Measurements from ENCODE around the gene HTR3C. TPM values are rescaled to one million over a fixed set of nuclear protein-coding genes. Genes with fewer than 3 reads are reported as not detected.

Gene HTR3C
- total RNA-seq, 1 experiment from 2014 or later: not detected

DNA sequence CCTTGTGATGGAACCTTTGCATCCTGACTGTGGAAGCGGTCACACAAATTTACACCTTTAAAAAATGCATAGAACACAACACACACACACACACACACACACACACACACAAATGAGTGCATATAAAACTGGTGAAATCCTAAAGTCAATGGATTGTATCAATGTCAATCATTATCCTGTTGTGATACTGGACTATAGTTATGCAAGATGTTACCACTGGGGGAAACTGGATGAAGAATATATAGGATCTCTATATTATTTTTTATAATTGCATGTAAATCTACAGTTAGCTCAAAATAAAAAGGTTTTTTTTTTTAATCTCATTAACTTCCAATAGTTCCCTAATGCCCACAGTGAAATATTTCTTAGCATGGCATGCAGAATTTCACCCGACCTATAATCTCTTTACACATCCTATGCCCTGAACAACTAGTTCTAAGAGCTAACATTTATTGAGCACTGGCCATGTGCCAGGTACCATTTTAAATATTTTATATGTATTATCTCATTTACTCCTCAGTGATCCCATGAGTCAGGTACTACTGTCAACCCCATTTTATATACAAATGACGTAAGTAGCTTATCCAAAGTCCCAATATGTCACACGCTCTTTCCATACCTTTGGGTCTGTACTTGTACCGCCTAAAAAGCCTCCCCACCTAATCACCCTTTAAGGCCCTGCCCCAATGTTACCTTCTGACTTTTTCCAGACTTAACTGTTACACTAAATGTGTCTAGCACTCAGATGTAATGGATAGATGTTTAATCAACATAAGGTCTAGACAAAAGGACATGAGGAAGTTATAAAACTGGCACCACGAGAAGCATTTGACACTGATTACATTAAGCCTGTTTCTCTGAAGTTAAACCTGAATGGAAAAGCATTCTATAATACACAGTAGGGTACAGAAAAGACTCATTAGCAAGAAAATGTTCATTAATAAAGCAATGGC is 40.6 kb upstream of the HTR3C start:
- Histone ChIP-seq H3F3A (ENCODE audit: low read length, unreplicated experiment) (no peaks in the 10 kb centered on the region), H3K9me3 (ENCODE audit: low read length) (no peaks in the 10 kb centered on the region), H3K9me2 (replicated peaks; ENCODE audit: low read length) (no peaks in the 10 kb centered on the region), H3K36me3 (ENCODE audit: low read depth, low read length) (peaks cover 25% of the 10 kb centered on the region), H4K20me1 (ENCODE audit: low read length) (no peaks in the 10 kb centered on the region), H3K27me3 (ENCODE audit: low read length) (no peaks in the 10 kb centered on the region), H3K79me2 (ENCODE audit: low read length) (peaks cover 33% of the 10 kb centered on the region), H3K4me1 (ENCODE audit: insufficient read depth, low read length) (peaks cover 54% of the 10 kb centered on the region), H2AFZ (ENCODE audit: low read length) (no peak overlapping the region), H3K4me2 (ENCODE audit: low read length) (no peak overlapping the region), H3K4me3 (ENCODE audit: low read length) (no peak overlapping the region), H3K27ac (ENCODE audit: low read length) (peak overlapping the region; percentile 54), H3K9ac (ENCODE audit: low read length) (no peak overlapping the region)
- ChIA-PET CTCF (no interaction called here), POLR2A (ENCODE audit: unreplicated experiment) (no interaction called here)
- no TSS peak for BruUV-seq (replicated peaks)
- intact Hi-C loops (cut with micrococcal nuclease): no loop called here
- TF ChIP-seq EZH2 (IDR thresholded peaks at IDR 0.05; ENCODE audit: low read length, unreplicated experiment): no peak
- TF ChIP-seq EZH2phosphoT487 (IDR thresholded peaks at IDR 0.05; ENCODE audit: borderline replicate concordance, low read length): no peak
- TF ChIP-seq, protein P1, sequence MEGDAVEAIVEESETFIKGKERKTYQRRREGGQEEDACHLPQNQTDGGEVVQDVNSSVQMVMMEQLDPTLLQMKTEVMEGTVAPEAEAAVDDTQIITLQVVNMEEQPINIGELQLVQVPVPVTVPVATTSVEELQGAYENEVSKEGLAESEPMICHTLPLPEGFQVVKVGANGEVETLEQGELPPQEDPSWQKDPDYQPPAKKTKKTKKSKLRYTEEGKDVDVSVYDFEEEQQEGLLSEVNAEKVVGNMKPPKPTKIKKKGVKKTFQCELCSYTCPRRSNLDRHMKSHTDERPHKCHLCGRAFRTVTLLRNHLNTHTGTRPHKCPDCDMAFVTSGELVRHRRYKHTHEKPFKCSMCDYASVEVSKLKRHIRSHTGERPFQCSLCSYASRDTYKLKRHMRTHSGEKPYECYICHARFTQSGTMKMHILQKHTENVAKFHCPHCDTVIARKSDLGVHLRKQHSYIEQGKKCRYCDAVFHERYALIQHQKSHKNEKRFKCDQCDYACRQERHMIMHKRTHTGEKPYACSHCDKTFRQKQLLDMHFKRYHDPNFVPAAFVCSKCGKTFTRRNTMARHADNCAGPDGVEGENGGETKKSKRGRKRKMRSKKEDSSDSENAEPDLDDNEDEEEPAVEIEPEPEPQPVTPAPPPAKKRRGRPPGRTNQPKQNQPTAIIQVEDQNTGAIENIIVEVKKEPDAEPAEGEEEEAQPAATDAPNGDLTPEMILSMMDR (conservative IDR thresholded peaks at IDR 0.05; ENCODE audit: low read depth, low read length): no peak
- DNase-seq (peak; percentile 28), ATAC-seq (no peak)

DNA sequence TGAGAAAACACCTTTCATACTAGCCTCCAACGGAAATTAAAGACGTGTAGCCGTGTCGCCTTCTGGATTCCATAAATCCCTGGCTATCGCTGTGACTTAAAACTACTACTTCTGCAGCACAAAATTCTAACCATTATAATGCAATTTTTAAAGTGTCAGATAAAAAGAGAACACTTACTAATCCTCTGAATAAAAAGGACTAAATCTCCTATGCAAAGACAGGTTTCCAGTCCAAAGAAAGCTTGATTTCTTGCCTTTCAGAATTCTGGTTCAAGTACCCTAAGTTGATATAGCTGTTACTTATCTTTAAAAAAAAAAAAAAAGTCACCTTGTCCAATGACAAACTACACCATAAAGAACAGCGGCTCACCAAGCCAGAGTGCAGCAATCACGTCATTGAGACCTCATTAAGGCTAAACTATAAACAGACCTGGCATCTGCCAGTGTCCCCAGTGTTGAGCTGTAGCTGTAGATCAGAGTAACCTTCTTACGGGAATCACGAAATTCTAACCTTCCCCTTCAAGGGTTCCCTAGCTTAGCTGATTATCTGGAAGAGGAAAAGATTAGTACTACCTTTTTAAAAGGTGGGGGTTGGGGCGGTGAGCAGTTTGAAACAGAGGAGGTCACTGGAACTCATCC is 37.3 kb upstream of the HTR3C start:
- Histone ChIP-seq H4K20me1 (ENCODE audit: low read length) (no peaks in the 10 kb centered on the region), H3K27ac (ENCODE audit: low read length) (no peak overlapping the region), H3K9ac (ENCODE audit: low read length) (no peak overlapping the region), H3K4me1 (ENCODE audit: insufficient read depth, low read length) (peaks cover 38% of the 10 kb centered on the region), H3K79me2 (ENCODE audit: low read length) (peaks cover 32% of the 10 kb centered on the region), H3K9me2 (replicated peaks; ENCODE audit: low read length) (no peaks in the 10 kb centered on the region), H3K4me2 (ENCODE audit: low read length) (peak overlapping the region; percentile 95), H3K4me3 (ENCODE audit: low read length) (peak overlapping the region; percentile 98), H3K27me3 (ENCODE audit: low read length) (no peaks in the 10 kb centered on the region), H3F3A (ENCODE audit: low read length, unreplicated experiment) (no peaks in the 10 kb centered on the region), H3K36me3 (ENCODE audit: low read depth, low read length) (peaks cover 18% of the 10 kb centered on the region), H3K9me3 (ENCODE audit: low read length) (no peaks in the 10 kb centered on the region), H2AFZ (ENCODE audit: low read length) (no peak overlapping the region)
- ChIA-PET POLR2A (ENCODE audit: unreplicated experiment) (interaction anchor here (0.6 kb wide), 3 partner anchors 111 to 347 kb away, joined by 5 to 6 read pairs (median 5); no protein-coding TSS in a partner anchor), CTCF (interaction anchor here (0.5 to 0.7 kb wide), 2 partner anchors 10 to 191 kb away, joined by 3 to 6 read pairs; no protein-coding TSS in a partner anchor)
- no peak for DNase-seq
- no peak for ATAC-seq
- intact Hi-C loops (cut with micrococcal nuclease): loop anchor here (2.0 kb wide), 1 partner anchor 119 kb away; the partner anchor contains the start of gene EIF2B5
- TF ChIP-seq EZH2phosphoT487 (IDR thresholded peaks at IDR 0.05; ENCODE audit: borderline replicate concordance, low read length): no peak
- no peak for TF ChIP-seq EZH2 (IDR thresholded peaks at IDR 0.05; ENCODE audit: low read length, unreplicated experiment)
- TF ChIP-seq, protein P1 (conservative IDR thresholded peaks at IDR 0.05; ENCODE audit: low read depth, low read length): no peak
- BruUV-seq (replicated peaks): no TSS peak

All from PC-3 (cell line).